HCT116 (cell line): ENCODE measurements around the gene SLC25A39. TPM values are rescaled to one million over a fixed set of nuclear protein-coding genes. Genes with fewer than 3 reads are reported as not detected.

Experiments used
- ATAC-seq: fragments of 200-7000 bp; cut with Tn5 transposase; 2 replicates; pipeline ENCODE4 v1.9.1; 2020; ENCODE audit warnings: mild to moderate bottlenecking, moderate library complexity
- BruUV-seq: library from RNA; stranded (reverse); fragments of 400-500 nt; replicated peaks from 2 replicates; lab custom pipeline; 2021; lab: Mats Ljungman, UMichigan
- CTCF ChIA-PET: fragments of 300-600 bp; sonication (Branson Sonifier 250); formaldehyde crosslinking; loops from one replicate; lab custom pipeline; 2021; ENCODE audit warnings: antibody characterized with exemption; lab: Charles Lee
- POLR2A ChIA-PET: fragments of 300-600, 350-600 bp; sonication (Branson Sonifier 250); formaldehyde crosslinking; loops from one replicate; lab custom pipeline; 2021; ENCODE audit warnings: antibody characterized with exemption; lab: Charles Lee
- RAD21 ChIA-PET, 2 experiments: fragments of 300-600 bp; sonication (Branson Sonifier 250); formaldehyde crosslinking; loops; one replicate each; lab custom pipeline; 2023; ENCODE audit warnings: low total read pairs in 2 of 2; ENCODE audit not compliant: uncharacterized antibody in 2 of 2, unreplicated experiment in 2 of 2, low non-redundant PET in 1 of 2; lab: Charles Lee
- DNase-seq: peaks from one replicate; pipeline ENCODE4 v3.0.0-alpha.2; 2010; ENCODE audit warnings: low read depth, low spot score
- H2AFZ ChIP-seq: fragments of 200-600 bp; shearing (Covaris generic), sonication (generic); 2 replicates; pipeline ENCODE4 v1.6.1; 2017; ENCODE audit warnings: low read depth, mixed run types, mixed read lengths, antibody characterized with exemption, low read length; ENCODE audit not compliant: poor library complexity, severe bottlenecking
- H3K27ac ChIP-seq: 2 replicates; pipeline ENCODE4 v1.5.1; 2012; ENCODE audit warnings: low read depth, low read length
- H3K27me3 ChIP-seq: fragments of 200-600 bp; sonication (generic); 2 replicates; pipeline ENCODE4 v1.6.1; 2016; ENCODE audit warnings: mixed run types, low read length, mixed read lengths; ENCODE audit not compliant: insufficient read depth
- H3K36me3 ChIP-seq, 2 experiments: fragments of 200-500 bp in 1 of 2; fragments of 200-600 bp in 1 of 2; sonication (Bioruptor generic) in 1 of 2; sonication (generic) in 1 of 2; 2 replicates each; pipeline versions ENCODE4 v1.5.1 to v1.6.1; 2014 to 2016; ENCODE audit warnings: low read length in 2 of 2, inconsistent platforms in 1 of 2, mixed read lengths in 1 of 2, mixed run types in 1 of 2; ENCODE audit not compliant: insufficient read depth in 2 of 2, control insufficient read depth in 1 of 2
- H3K4me1 ChIP-seq, 2 experiments: fragments of 200-600 bp in 1 of 2; sonication (generic) in 1 of 2; 2 replicates each; pipeline versions ENCODE4 v1.5.1 to v1.6.1; 2012 to 2017; ENCODE audit warnings: low read length in 2 of 2, inconsistent platforms in 1 of 2, mild to moderate bottlenecking in 1 of 2, mixed read lengths in 1 of 2, mixed run types in 1 of 2, moderate library complexity in 1 of 2; ENCODE audit not compliant: insufficient read depth in 2 of 2, control insufficient read depth in 1 of 2
- H3K4me2 ChIP-seq: fragments of 200-600 bp; sonication (generic); 2 replicates; pipeline ENCODE4 v1.6.1; 2017; ENCODE audit warnings: mixed run types, low read length, mixed read lengths
- H3K4me3 ChIP-seq, 2 experiments: fragments of 200-600 bp in 1 of 2; sonication (generic) in 1 of 2; replicated peaks in 1 of 2; 2 replicates each; pipeline ENCODE4 v1.5.1; 2011 to 2016; ENCODE audit warnings: low read length in 2 of 2, control low read depth in 1 of 2, low read depth in 1 of 2, mild to moderate bottlenecking in 1 of 2, mixed read lengths in 1 of 2, mixed run types in 1 of 2
- H3K79me2 ChIP-seq: fragments of 200-600 bp; sonication (generic); 2 replicates; pipeline ENCODE4 v1.6.1; 2017; ENCODE audit warnings: mild to moderate bottlenecking, mixed run types, low read length, moderate library complexity, mixed read lengths; ENCODE audit not compliant: insufficient read depth
- H3K9ac ChIP-seq: fragments of 200-600 bp; sonication (generic); 2 replicates; pipeline ENCODE4 v1.6.1; 2016; ENCODE audit warnings: low read length, mixed read lengths
- H3K9me2 ChIP-seq: fragments of 200-600 bp; sonication (generic), shearing (Covaris generic); 2 replicates; pipeline ENCODE4 v1.6.1; 2017; ENCODE audit warnings: mixed run types, mild to moderate bottlenecking, moderate library complexity; ENCODE audit not compliant: insufficient read depth
- H3K9me3 ChIP-seq, 2 experiments: fragments of 200-500 bp in 1 of 2; fragments of 200-600 bp in 1 of 2; sonication (Bioruptor generic) in 1 of 2; sonication (generic) in 1 of 2; 2 replicates each; pipeline ENCODE4 v1.6.1; 2014 to 2017; ENCODE audit warnings: low read length in 2 of 2, mixed read lengths in 2 of 2, inconsistent platforms in 1 of 2, low read depth in 1 of 2, mild to moderate bottlenecking in 1 of 2, mixed run types in 1 of 2, moderate library complexity in 1 of 2; ENCODE audit not compliant: control insufficient read depth in 1 of 2, insufficient read depth in 1 of 2
- H4K20me1 ChIP-seq: fragments of 200-600 bp; sonication (generic), shearing (Covaris generic); 2 replicates; pipeline ENCODE4 v1.6.1; 2017; ENCODE audit warnings: mixed run types, mild to moderate bottlenecking, moderate library complexity; ENCODE audit not compliant: insufficient read depth
- CEBPB ChIP-seq: IDR thresholded peaks from 2 replicates; pipeline ENCODE4 v1.6.1; 2012; ENCODE audit warnings: low read depth
- CTCF ChIP-seq, 3 experiments: fragments of 200-600 bp in 1 of 3; sonication (generic) in 1 of 3; IDR thresholded peaks in 2 of 3; conservative IDR thresholded peaks in 1 of 3; 2 replicates each; pipeline ENCODE4 v1.5.1; 2012 to 2017; ENCODE audit warnings: low read depth in 2 of 3, low read length in 2 of 3, antibody characterized with exemption in 1 of 3, borderline replicate concordance in 1 of 3, control low read depth in 1 of 3, mild to moderate bottlenecking in 1 of 3, mixed read lengths in 1 of 3, mixed run types in 1 of 3, moderate library complexity in 1 of 3; ENCODE audit not compliant: insufficient read depth in 1 of 3
- ELF1 ChIP-seq: IDR thresholded peaks from 2 replicates; pipeline ENCODE4 v1.6.1; 2012; ENCODE audit warnings: low read depth, borderline replicate concordance
- EZH2 ChIP-seq: fragments of 200-600 bp; sonication (generic); IDR thresholded peaks from 2 replicates; pipeline ENCODE4 v1.6.1; 2017; ENCODE audit warnings: antibody characterized with exemption, mixed run types
- FOSL1 ChIP-seq: IDR thresholded peaks from 2 replicates; pipeline ENCODE4 v1.6.1; 2012; ENCODE audit warnings: low read depth
- POLR2AphosphoS5 ChIP-seq: IDR thresholded peaks from 2 replicates; pipeline ENCODE4 v1.6.1; 2011; ENCODE audit warnings: mild to moderate bottlenecking, low read depth, low read length, moderate library complexity
- REST ChIP-seq: IDR thresholded peaks from 2 replicates; pipeline ENCODE4 v1.6.1; 2012; ENCODE audit warnings: low read depth
- SP1 ChIP-seq: IDR thresholded peaks from 2 replicates; pipeline ENCODE4 v1.6.1; 2012; ENCODE audit warnings: low read depth
- ZNF274 ChIP-seq: fragments of 200-500 bp; sonication (Bioruptor generic); IDR thresholded peaks from 2 replicates; pipeline ENCODE4 v1.6.1; 2014; ENCODE audit warnings: mild to moderate bottlenecking, low read depth, low read length, inconsistent platforms
- intact Hi-C: fragments of 100-400 bp; cut with micrococcal nuclease; formaldehyde crosslinking; loops from 2 replicates; pipeline ENCODE4 v1.10.0; 2022
- total RNA-seq: library from RNA; stranded (reverse); gene quantifications from one replicate; pipeline ENCODE4 v1.2.1, GENCODE V29; 2021; ENCODE audit not compliant: unreplicated experiment
- TF ChIP-seq, protein P1 (sequence below): IDR thresholded peaks from 2 replicates; pipeline ENCODE4 v1.6.1; 2011; ENCODE audit warnings: mild to moderate bottlenecking, low read length, moderate library complexity; ENCODE audit not compliant: insufficient replicate concordance; ENCODE audit errors: extremely low read depth

Gene SLC25A39
- total RNA-seq, 1 experiment from 2014 or later: 326 TPM

DNA sequence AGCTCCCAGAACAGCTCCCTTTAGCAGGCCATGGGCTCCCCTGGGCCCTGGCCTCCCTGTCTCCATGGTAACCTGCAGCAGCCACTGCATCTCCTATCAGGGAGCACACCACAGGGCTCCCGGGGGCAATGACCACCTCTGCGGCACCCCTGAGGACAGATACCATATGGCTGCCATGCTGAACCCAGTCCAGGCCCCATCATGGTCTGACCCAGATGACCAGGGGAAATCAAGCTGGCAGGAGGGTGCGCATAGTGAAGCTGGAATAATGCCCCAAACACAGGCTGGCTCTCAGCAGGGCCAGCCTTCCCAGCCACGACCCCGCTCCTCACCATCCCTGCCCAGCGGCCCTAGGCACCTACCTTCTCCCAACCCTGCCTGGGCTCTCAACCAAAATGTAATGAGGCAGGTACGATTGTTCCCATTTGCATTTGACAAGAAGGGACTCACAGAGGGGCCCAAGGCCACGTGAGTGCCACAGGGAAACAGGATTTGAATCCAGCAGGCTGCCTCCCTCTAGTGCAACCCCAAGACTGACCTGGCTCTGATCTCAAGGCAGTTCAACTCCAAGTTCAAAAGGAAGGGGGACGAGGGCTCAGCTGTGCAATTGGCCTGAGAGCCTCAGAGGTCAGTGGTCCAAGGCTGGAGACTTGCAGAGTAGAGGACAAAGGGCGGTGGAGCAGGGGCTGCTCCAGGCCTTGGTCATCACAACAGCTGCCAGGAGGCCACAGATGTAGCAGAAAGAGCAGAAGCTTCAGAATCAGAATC lies 13.8 kb downstream of the SLC25A39 start:
- CTCF ChIA-PET: no interaction called here
- RAD21 ChIA-PET: no interaction called here

DNA sequence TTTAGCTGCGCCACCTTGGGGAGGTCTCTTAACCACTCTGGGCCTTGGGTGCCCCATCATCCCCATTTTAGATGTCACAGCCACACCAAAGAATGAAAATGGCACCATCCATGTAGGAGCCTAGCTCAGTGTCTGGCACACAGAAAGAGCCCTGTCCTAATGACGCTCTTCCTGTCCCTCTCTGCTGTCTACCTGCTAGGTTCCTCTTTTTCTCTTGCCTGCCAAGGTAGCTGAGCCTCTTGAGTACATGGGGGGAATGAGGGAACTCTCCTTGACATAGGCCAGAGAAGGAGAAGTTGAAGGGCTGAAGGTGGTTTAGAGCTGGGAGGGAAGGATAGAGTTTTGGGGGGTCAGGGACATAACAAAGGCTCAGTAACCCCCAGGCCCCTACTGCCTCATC lies 14.4 kb downstream of the SLC25A39 start:
- Histone ChIP-seq H3K4me3 (no peak overlapping the region), H4K20me1 (no peaks in the 10 kb centered on the region), H3K4me2 (no peak overlapping the region), H3K27ac (no peak overlapping the region), H3K79me2 (no peaks in the 10 kb centered on the region), H3K9me2 (no peaks in the 10 kb centered on the region), H3K36me3 (no peaks in the 10 kb centered on the region), H3K27me3 (no peaks in the 10 kb centered on the region), H3K9ac (no peak overlapping the region), H3K9me3 (no peaks in the 10 kb centered on the region), H3K4me1 (peaks cover 3 to 37% of the 10 kb centered on the region in 2 experiments; a peak in 3 of 4 replicates), H2AFZ (no peak overlapping the region)
- ATAC-seq: no peak
- no peak for DNase-seq
- intact Hi-C loops: no loop called here
- TF ChIP-seq CTCF (IDR thresholded peaks at IDR 0.05 in 2 of 3, conservative IDR thresholded peaks at IDR 0.05 in 1 of 3; ENCODE audit: borderline replicate concordance in 1 of 3, insufficient read depth in 1 of 3, low read depth in 2 of 3, low read length in 2 of 3) (no peak), ZNF274 (no peak), REST (no peak), EZH2 (no peak), CEBPB (no peak), FOSL1 (no peak), SP1 (no peak)
- TF ChIP-seq, protein P1, sequence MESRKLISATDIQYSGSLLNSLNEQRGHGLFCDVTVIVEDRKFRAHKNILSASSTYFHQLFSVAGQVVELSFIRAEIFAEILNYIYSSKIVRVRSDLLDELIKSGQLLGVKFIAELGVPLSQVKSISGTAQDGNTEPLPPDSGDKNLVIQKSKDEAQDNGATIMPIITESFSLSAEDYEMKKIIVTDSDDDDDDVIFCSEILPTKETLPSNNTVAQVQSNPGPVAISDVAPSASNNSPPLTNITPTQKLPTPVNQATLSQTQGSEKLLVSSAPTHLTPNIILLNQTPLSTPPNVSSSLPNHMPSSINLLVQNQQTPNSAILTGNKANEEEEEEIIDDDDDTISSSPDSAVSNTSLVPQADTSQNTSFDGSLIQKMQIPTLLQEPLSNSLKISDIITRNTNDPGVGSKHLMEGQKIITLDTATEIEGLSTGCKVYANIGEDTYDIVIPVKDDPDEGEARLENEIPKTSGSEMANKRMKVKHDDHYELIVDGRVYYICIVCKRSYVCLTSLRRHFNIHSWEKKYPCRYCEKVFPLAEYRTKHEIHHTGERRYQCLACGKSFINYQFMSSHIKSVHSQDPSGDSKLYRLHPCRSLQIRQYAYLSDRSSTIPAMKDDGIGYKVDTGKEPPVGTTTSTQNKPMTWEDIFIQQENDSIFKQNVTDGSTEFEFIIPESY: no peak
- BruUV-seq: no TSS peak
- ChIA-PET POLR2A (no interaction called here), CTCF (no interaction called here), RAD21 (no interaction called here)

More for the DNA sequence above, 13.8 kb downstream of the SLC25A39 start:
- Histone ChIP-seq H3K9me2 (no peaks in the 10 kb centered on the region), H3K9me3 (no peaks in the 10 kb centered on the region), H3K36me3 (no peaks in the 10 kb centered on the region), H3K9ac (no peak overlapping the region), H3K79me2 (no peaks in the 10 kb centered on the region), H3K4me2 (no peak overlapping the region), H2AFZ (no peak overlapping the region), H4K20me1 (no peaks in the 10 kb centered on the region), H3K27me3 (no peaks in the 10 kb centered on the region), H3K27ac (no peak overlapping the region), H3K4me3 (no peak overlapping the region), H3K4me1 (peaks cover 3 to 41% of the 10 kb centered on the region in 2 experiments; a peak in 3 of 4 replicates)
- ATAC-seq (no peak), DNase-seq (no peak)
- POLR2A ChIA-PET: interaction anchor here (1.0 kb wide), 1 partner anchor 16 kb away, joined by 3 read pairs; no protein-coding TSS in a partner anchor
- TF ChIP-seq POLR2AphosphoS5: no peak
- TF ChIP-seq ELF1: no peak
- no TSS peak for BruUV-seq
- intact Hi-C loops: no loop called here
